H9 (cell line): ENCODE measurements around the gene GALNT2. TPM values are rescaled to one million over a fixed set of nuclear protein-coding genes. Genes with fewer than 3 reads are reported as not detected.

Experiments
- DNase-seq: peaks from one replicate; pipeline ENCODE4 v3.0.0-alpha.2; 2017
- H2AFZ ChIP-seq: one replicate; pipeline ENCODE4 v1.6.1; 2013; ENCODE audit warnings: mild to moderate bottlenecking, low read length, control low read depth, moderate library complexity
- H2AK5ac ChIP-seq: 2 replicates; pipeline ENCODE4 v1.6.1; 2013; ENCODE audit warnings: low read length, control low read depth, mixed read lengths; ENCODE audit not compliant: insufficient read length
- H2BK120ac ChIP-seq: one replicate; pipeline ENCODE4 v1.6.1; 2013; ENCODE audit warnings: low read depth, mild to moderate bottlenecking, low read length, control low read depth, inconsistent platforms; ENCODE audit not compliant: poor library complexity, severe bottlenecking
- H2BK12ac ChIP-seq: 2 replicates; pipeline ENCODE4 v1.6.1; 2013; ENCODE audit warnings: low read length, control low read depth, mixed read lengths, low read depth; ENCODE audit not compliant: insufficient read length
- H2BK15ac ChIP-seq: 2 replicates; pipeline ENCODE4 v1.6.1; 2013; ENCODE audit warnings: low read depth, low read length, control low read depth
- H2BK20ac ChIP-seq: one replicate; pipeline ENCODE4 v1.6.1; 2013; ENCODE audit warnings: low read depth, mild to moderate bottlenecking, low read length, control low read depth, inconsistent platforms; ENCODE audit not compliant: poor library complexity, severe bottlenecking
- H2BK5ac ChIP-seq: 2 replicates; pipeline ENCODE4 v1.6.1; 2013; ENCODE audit warnings: low read length, control low read depth, mixed read lengths; ENCODE audit not compliant: insufficient read length
- H3K14ac ChIP-seq: 2 replicates; pipeline ENCODE4 v1.6.1; 2013; ENCODE audit warnings: low read length, control low read depth; ENCODE audit not compliant: insufficient read depth
- H3K18ac ChIP-seq: 2 replicates; pipeline ENCODE4 v1.6.1; 2013; ENCODE audit warnings: low read depth, mild to moderate bottlenecking, mixed read lengths, low read length, control low read depth; ENCODE audit not compliant: insufficient read length
- H3K23ac ChIP-seq: 2 replicates; pipeline ENCODE4 v1.6.1; 2013; ENCODE audit warnings: low read length, control low read depth, mixed read lengths, low read depth; ENCODE audit not compliant: insufficient read length
- H3K23me2 ChIP-seq: 2 replicates; pipeline ENCODE4 v1.6.1; 2013; ENCODE audit warnings: low read depth, mild to moderate bottlenecking, mixed read lengths, low read length, control low read depth; ENCODE audit not compliant: insufficient read length, poor library complexity, severe bottlenecking
- H3K27ac ChIP-seq: 2 replicates; pipeline ENCODE4 v1.5.1; 2013; ENCODE audit warnings: low read length, control low read depth, mixed read lengths, low read depth; ENCODE audit not compliant: insufficient read length
- H3K27me3 ChIP-seq: 2 replicates; pipeline ENCODE4 v1.6.1; 2013; ENCODE audit warnings: low read length, control low read depth, inconsistent platforms; ENCODE audit not compliant: insufficient read depth
- H3K4ac ChIP-seq: 2 replicates; pipeline ENCODE4 v1.6.1; 2013; ENCODE audit warnings: low read depth, mild to moderate bottlenecking, control low read depth, inconsistent platforms, low read length, moderate library complexity
- H3K4me1 ChIP-seq: 2 replicates; pipeline ENCODE4 v1.6.1; 2013; ENCODE audit warnings: low read length, control low read depth, inconsistent platforms; ENCODE audit not compliant: insufficient read depth
- H3K4me2 ChIP-seq: 2 replicates; pipeline ENCODE4 v1.6.1; 2013; ENCODE audit warnings: low read length, control low read depth, mixed read lengths; ENCODE audit not compliant: insufficient read length, insufficient read depth
- H3K56ac ChIP-seq: 2 replicates; pipeline ENCODE4 v1.6.1; 2013; ENCODE audit warnings: low read depth, mild to moderate bottlenecking, mixed read lengths, low read length, control low read depth; ENCODE audit not compliant: insufficient read length
- H3K79me1 ChIP-seq: 2 replicates; pipeline ENCODE4 v1.6.1; 2013; ENCODE audit warnings: low read depth, mild to moderate bottlenecking, moderate library complexity, low read length, control low read depth, inconsistent platforms; ENCODE audit not compliant: insufficient read depth, poor library complexity, severe bottlenecking
- H3K79me2 ChIP-seq: 2 replicates; pipeline ENCODE4 v1.6.1; 2013; ENCODE audit warnings: low read length, control low read depth, inconsistent platforms; ENCODE audit not compliant: insufficient read depth
- H3K9ac ChIP-seq: 2 replicates; pipeline ENCODE4 v1.6.1; 2013; ENCODE audit warnings: low read length, control low read depth, mixed read lengths; ENCODE audit not compliant: insufficient read length; ENCODE audit errors: extremely low read depth
- H3K9me3 ChIP-seq: one replicate; pipeline ENCODE4 v1.6.1; 2013; ENCODE audit warnings: low read depth, low read length, inconsistent platforms; ENCODE audit not compliant: control insufficient read depth
- H3T11ph ChIP-seq: one replicate; pipeline ENCODE4 v1.6.1; 2013; ENCODE audit warnings: mild to moderate bottlenecking, low read length, control low read depth, inconsistent platforms
- H4K20me1 ChIP-seq: one replicate; pipeline ENCODE4 v1.6.1; 2013; ENCODE audit not compliant: control insufficient read depth, insufficient read length, insufficient read depth
- H4K5ac ChIP-seq: 2 replicates; pipeline ENCODE4 v1.6.1; 2013; ENCODE audit warnings: low read depth, mild to moderate bottlenecking, mixed read lengths, low read length, control low read depth; ENCODE audit not compliant: insufficient read length
- H4K8ac ChIP-seq: replicated peaks from 2 replicates; pipeline ENCODE4 v1.6.1; 2013; ENCODE audit warnings: low read length, control low read depth, mixed read lengths, low read depth; ENCODE audit not compliant: insufficient read length
- H4K91ac ChIP-seq: 2 replicates; pipeline ENCODE4 v1.6.1; 2013; ENCODE audit warnings: low read depth, mild to moderate bottlenecking, moderate library complexity, mixed read lengths, low read length, control low read depth; ENCODE audit not compliant: insufficient read length
- H3K27ac Mint-ChIP-seq, 3 experiments: 2 replicates in 2 of 3; 3 replicates in 1 of 3; pipeline ENCODE4 v1.8.0; 2020 to 2021; ENCODE audit warnings: mixed read lengths in 3 of 3, mild to moderate bottlenecking in 1 of 3, moderate library complexity in 1 of 3
- H3K27me3 Mint-ChIP-seq: 2 replicates; pipeline ENCODE4 v1.8.0; 2021; ENCODE audit warnings: low read depth, mild to moderate bottlenecking, moderate library complexity, mixed read lengths
- H3K36me3 Mint-ChIP-seq, 3 experiments: 2 replicates in 2 of 3; 3 replicates in 1 of 3; pipeline ENCODE4 v1.8.0; 2020 to 2021; ENCODE audit warnings: low read depth in 3 of 3, mixed read lengths in 3 of 3; ENCODE audit not compliant: insufficient read depth in 1 of 3
- H3K4me1 Mint-ChIP-seq, 2 experiments: 2 replicates each; pipeline ENCODE4 v1.8.0; 2020; ENCODE audit warnings: mixed read lengths in 2 of 2
- H3K4me3 Mint-ChIP-seq, 2 experiments: 2 replicates in 1 of 2; 3 replicates in 1 of 2; pipeline ENCODE4 v1.8.0; 2020 to 2021; ENCODE audit warnings: mild to moderate bottlenecking in 2 of 2, mixed read lengths in 2 of 2, moderate library complexity in 1 of 2
- H3K9me3 Mint-ChIP-seq, 2 experiments: 2 replicates in 1 of 2; 3 replicates in 1 of 2; pipeline ENCODE4 v1.8.0; 2020; ENCODE audit warnings: mild to moderate bottlenecking in 2 of 2, mixed read lengths in 2 of 2, moderate library complexity in 1 of 2
- WGBS: extraction: QIAGEN DNeasy Blood & Tissue Kit; methylation state at CpG from one replicate; pipeline ENCODE4 v1.1.7; 2013; ENCODE audit warnings: missing lambda C conversion rate, low lambda C conversion rate, mixed read lengths; ENCODE audit not compliant: insufficient read length; ENCODE audit errors: extremely low coverage; 5-methylcytosine and 5-hydroxymethylcytosine counted together
- total RNA-seq: library from RNA; stranded (reverse); gene quantifications from 2 replicates; pipeline ENCODE4 v1.2.1, GENCODE V29; 2021
- TF ChIP-seq, protein P1 (sequence below): fragments of 200-600 bp; sonication (generic); conservative IDR thresholded peaks from 3 replicates; pipeline ENCODE4 v1.8.0; 2021; ENCODE audit warnings: antibody characterized with exemption, mild to moderate bottlenecking

The GALNT2 gene
- total RNA-seq, 1 experiment from 2014 or later, result 57.6 TPM

DNA sequence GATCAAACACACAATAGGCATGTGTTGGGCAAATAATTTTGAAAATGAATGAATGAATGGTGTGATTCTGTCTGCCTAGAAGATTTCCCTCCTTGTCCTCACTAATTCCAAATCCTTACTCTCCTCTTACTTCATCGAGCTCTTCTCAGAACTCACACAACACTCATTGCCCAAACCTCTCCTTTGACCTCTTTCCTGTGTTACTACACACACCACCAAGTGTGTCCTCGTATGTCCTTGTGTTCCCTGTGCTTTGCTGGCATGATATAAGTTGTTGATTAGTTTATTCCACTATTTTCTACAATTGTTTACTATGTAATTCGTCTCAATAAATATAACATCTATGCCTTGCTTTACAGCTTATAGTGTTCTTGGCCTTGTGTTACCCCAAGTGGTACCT lies 41.4 kb upstream of the GALNT2 start:
- Histone ChIP-seq H3K18ac (no peak overlapping the region), H3K9me3 (no peaks in the 10 kb centered on the region), H3K14ac (no peak overlapping the region), H3K27me3 (no peaks in the 10 kb centered on the region; the same call in 1 of the 2 replicates), H3K79me1 (no peaks in the 10 kb centered on the region), H3K56ac (no peak overlapping the region), H3K23me2 (no peaks in the 10 kb centered on the region), H4K8ac (no peak overlapping the region), H2BK5ac (no peak overlapping the region), H2BK120ac (no peak overlapping the region), H3K4ac (no peak overlapping the region), H2AK5ac (no peak overlapping the region), H3K27ac (no peak overlapping the region), H3K79me2 (no peaks in the 10 kb centered on the region), H4K5ac (no peak overlapping the region), H2AFZ (no peak overlapping the region), H2BK12ac (no peak overlapping the region), H2BK15ac (no peak overlapping the region), H4K20me1 (no peaks in the 10 kb centered on the region), H3K4me1 (no peaks in the 10 kb centered on the region; the same call in 1 of the 2 replicates), H2BK20ac (no peak overlapping the region), H3K9ac (no peak overlapping the region), H3T11ph (no peak overlapping the region), H3K4me2 (no peak overlapping the region), H3K23ac (no peak overlapping the region), H4K91ac (no peak overlapping the region)
- Mint-ChIP-seq H3K27me3 (peaks cover 8% of the 10 kb centered on the region), H3K36me3 (peaks cover 0 to 6% (median 0%) of the 10 kb centered on the region in 3 experiments; a peak in 2 of 7 replicates), H3K9me3 (peaks cover 3 to 9% of the 10 kb centered on the region in 2 experiments), H3K27ac (no peak overlapping the region), H3K4me1 (peaks cover 12 to 16% of the 10 kb centered on the region in 2 experiments), H3K4me3 (no peak overlapping the region)
- TF ChIP-seq, protein P1, sequence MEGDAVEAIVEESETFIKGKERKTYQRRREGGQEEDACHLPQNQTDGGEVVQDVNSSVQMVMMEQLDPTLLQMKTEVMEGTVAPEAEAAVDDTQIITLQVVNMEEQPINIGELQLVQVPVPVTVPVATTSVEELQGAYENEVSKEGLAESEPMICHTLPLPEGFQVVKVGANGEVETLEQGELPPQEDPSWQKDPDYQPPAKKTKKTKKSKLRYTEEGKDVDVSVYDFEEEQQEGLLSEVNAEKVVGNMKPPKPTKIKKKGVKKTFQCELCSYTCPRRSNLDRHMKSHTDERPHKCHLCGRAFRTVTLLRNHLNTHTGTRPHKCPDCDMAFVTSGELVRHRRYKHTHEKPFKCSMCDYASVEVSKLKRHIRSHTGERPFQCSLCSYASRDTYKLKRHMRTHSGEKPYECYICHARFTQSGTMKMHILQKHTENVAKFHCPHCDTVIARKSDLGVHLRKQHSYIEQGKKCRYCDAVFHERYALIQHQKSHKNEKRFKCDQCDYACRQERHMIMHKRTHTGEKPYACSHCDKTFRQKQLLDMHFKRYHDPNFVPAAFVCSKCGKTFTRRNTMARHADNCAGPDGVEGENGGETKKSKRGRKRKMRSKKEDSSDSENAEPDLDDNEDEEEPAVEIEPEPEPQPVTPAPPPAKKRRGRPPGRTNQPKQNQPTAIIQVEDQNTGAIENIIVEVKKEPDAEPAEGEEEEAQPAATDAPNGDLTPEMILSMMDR, result no peak
- no peak for DNase-seq
- WGBS, result 100% methylated on average over 1 of the region's 3 CpGs
